CD4-positive, alpha-beta T cell treated with Interleukin-15 for 1 hour (primary cell): ENCODE measurements around the gene OR1B1.
"Not testable (repeated sequence)": the region's sequence is repeated elsewhere in the genome, so short reads cannot be mapped to it uniquely, and the experiment has no call there.

ENCODE experiments used
- DNase-seq: peaks from one replicate; pipeline ENCODE4 v3.0.0-alpha.2; 2020

The OR1B1 gene

GRCh38 chr9:122657527-122657926, at the start of gene OR1B1:
TSS of gene OR1B1 (minus strand) at chr9:122657627.
- DNase-seq: no peak

DNA sequence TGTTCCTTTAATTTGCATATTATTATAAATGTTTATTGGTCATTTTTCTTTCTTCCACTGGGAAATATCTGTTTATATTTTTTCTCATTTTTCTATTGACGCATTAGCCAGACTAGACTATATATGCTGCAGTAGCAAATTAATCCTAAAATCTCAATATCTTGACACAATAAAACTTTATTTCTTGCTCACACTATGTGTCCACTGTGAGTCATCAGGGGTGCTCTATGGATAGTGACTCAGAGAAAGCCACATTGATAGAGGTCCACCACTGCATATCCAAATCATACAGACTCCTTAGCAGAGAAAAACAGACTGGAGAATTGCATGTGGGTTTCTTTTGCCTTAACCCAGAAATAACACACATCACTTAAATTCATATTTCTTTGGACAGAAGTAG, 38.3 kb upstream of the OR1B1 start:
- DNase-seq: no peak

GRCh38 chr9:122684851-122685250, 27.4 kb upstream of the OR1B1 start:
- no peak for DNase-seq

DNA sequence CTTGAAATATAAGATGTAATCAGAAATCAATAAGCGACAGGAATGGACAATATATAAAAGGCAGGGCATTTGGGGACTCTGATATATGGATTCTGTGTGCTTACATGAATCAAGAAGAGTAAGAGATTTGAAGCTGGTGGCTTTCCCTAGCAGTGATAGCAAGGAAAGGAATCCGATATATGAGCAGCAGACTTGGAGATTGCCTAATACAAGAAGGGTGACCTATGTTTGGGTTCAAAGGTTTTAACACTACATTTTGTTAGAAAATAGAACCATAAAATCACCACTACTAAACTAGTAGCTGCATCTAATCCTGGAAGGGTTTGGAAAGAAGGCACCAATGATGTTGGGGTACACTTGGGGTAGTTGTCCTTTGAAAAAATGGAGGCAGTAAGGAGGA, 15.1 kb upstream of the OR1B1 start:
- DNase-seq: no peak

DNA sequence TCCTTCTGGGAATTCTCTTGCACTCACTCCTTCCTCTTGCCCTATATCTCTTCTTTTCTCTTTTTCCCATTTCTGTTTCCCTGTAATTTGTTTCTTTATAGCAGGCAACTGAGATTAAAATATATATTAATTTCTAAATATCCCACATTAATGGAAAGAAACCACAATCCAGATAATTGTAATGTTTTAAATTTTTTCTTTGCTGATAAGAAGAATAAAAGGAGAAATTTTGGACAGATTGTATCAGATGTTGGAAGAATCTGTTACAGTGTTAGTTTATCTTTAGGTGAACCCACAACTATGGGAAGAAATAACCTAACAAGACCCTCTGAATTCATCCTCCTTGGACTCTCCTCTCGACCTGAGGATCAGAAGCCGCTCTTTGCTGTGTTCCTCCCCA, 4.0 kb upstream of the OR1B1 start, which contains the start of gene OR1L1:
OR1L1 (plus strand) TSS at position 301 of the 400 bp plus-strand sequence; CDS start at position 301, 0 bp downstream.
- no peak for DNase-seq

DNA sequence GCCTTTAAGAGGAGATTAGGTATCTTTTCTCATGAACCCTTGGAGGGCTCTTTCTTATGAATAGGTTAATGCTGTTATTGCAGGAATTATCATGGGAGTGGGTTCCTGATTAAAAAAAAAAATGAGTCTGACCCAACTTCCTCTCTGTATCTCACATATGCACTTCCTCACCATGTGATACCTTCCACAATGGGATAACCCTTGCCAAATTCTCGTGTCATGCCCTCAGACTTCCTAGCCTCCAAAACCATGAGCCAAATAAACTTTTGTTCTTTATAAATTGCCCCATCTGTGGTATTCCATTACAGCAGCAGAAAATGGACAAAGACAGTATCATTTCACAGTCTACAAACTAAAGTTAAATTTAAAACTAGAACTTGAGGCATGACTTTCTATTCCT, 1.0 kb downstream of the OR1B1 start:
- DNase-seq: no peak

DNA sequence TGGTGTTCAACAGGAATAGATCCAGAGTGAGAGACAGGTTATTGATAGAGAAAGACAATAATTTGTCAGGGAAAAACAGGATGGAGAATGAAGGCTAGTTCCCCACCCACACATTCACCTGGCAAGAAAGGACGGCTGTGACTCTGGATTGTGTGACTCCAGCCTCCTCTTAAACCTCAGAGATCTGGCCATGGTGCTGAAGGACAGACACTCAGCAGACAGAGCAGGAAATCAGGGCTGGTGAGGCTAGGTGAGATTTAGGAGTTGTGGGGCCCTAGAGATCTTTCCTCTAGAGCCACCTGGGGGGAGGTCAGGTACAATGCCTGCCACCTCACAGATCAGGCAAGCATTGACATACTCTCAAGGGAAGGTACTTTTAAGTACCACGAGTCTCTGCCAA, 15.2 kb downstream of the OR1B1 start:
- no peak for DNase-seq

GRCh38 chr9:122619996-122620395, 37.4 kb downstream of the OR1B1 start:
- no peak for DNase-seq

GRCh38 chr9:122614362-122614761, 43.1 kb downstream of the OR1B1 start, which contains the start of gene OR1Q1:
TSS of gene OR1Q1 (plus strand) at chr9:122614738. CDS start at chr9:122614738, 0 bp downstream.
- no peak for DNase-seq

GRCh38 chr9:122609804-122610203, 47.6 kb downstream of the OR1B1 start:
- DNase-seq: no peak

GRCh38 chr9:122606587-122606986, 50.8 kb downstream of the OR1B1 start:
- DNase-seq: no peak

DNA sequence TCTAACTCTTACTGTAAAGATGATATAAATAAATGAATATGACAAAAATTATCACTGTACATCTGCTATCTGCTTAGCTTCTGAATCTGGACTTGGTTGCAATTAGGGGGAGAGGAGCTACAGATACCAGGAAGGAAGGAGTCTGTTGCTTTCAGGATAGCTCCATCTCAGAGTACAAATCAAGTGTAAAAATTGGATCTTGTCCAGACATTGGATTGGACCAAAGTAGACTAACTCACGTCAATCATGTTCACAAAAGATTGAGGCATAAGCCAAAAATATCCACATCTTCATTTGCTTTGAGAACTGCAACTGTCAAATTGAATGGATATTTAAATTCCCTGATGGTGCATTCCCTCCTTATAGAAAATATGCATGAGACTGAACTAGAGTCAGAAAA, 51.7 kb downstream of the OR1B1 start:
- no peak for DNase-seq

DNA sequence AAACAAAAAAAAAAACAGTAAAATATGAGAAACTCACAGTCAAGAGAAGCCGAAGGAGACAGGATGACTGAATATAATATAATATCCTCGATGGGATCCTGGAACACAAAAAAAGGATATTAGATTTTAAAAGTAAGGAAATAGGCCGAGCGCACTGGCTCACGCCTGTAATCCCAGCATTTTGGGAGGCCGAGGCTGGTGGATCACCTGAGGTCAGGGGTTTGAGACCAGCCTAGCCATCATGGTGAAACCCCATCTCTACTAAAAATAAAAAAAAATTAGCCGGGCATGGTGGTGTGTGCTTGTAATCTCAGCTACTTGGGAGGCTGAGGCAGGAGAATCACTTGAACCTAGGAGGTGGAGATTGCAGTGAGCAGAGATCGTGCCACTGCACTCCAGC, 74.1 kb downstream of the OR1B1 start, which contains the start of gene OR1L8:
OR1L8 (minus strand) TSS at position 101 of the 400 bp plus-strand sequence. CDS start 14,907 bp downstream, outside the sequence.
- not testable (repeated sequence) for DNase-seq

DNA sequence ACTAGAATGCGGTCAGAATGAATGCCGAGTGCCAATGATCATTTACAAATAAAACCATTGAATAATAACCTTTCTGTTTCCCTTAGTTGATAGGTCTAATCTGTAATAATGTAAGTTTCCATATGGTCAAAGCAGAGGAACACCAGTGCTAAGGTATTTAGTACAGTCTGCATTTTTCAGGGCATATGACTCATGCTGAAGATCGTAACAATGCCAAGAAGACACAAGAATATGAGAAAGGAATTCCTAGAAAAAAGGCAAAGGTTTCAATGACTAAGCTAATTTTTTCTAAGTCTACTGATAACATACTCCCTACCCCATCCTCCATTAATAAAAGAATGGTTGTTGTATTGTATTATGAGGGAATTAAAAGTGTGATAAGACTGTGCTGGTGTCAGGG, 77.1 kb downstream of the OR1B1 start:
- DNase-seq: no peak

DNA sequence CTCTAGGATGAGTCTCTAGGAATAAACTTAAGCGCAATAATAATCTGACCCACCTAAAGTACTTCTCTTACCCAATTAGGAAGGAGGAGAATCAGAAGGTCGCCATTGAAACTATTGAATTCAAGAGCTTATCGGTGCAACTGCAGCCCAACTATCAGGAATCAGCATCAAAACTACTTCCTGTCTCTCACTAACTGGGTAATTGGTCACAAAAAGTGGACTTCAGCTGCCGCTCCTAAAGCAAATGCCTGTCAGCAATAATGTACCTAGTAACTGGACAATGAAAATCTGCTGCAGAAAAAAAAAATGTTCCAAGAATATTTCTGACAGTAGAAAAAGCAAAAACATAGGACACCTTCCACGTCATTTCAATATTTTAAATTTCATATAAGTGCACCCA, 77.6 kb downstream of the OR1B1 start:
- no peak for DNase-seq
